HG03571 (cell line): ENCODE measurements around the gene LIAS.

Experiments used
- ATAC-seq: cut with Tn5 transposase; IDR thresholded peaks from one replicate; pipeline ENCODE4 v1.9.1; 2021; ENCODE audit not compliant: unreplicated experiment

LIAS gene

GRCh38 chr4:39528061-39528465 is 69.2 kb downstream of the LIAS start:
- no peak for ATAC-seq
